ENCODE measurements around the gene ZFP1.

DNA sequence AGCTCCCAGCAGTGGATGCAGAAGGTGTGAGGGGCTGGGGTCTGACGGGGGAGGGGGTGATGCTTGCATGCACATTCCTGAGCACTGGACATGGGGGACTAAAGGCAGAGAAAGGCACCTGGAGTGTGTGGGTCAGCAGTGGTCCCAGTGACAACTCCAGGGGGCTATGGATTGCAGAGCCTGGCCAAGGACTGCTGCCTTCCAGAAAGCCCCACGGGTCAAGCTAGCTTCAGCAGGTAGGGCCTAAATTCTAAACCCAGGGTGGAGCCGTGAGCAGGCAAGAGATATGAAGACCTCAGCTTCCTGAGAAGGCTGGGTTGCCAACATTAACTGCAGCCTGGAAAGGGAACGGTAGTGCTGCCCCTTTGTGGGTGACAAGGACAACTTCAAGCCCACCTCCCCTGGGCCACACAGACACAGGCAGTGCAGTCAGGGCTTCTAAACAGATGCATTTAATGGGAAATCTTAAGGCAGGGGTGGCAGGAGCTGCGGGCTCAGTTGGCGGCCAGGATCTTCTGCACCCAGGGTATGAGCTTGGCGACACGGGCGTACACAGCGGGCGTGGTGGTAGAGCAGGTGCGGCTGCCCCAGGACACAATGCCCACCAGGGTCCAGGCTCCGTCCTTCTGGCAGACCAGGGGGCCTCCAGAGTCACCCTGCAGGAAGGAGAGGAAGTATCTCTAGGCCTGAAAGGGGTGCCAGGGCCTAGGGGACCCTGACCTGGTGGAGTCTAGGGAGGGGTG lies 55.5 kb downstream of the ZFP1 start:
- TF ChIP-seq CTCF (IDR thresholded peaks at IDR 0.05; ENCODE audit: poor library complexity) (no peak), EZH2 (IDR thresholded peaks at IDR 0.05; ENCODE audit: borderline replicate concordance) (no peak)
